BE2C (cell line): ENCODE measurements around the gene ADCY4.

Source experiments
- DNase-seq: peaks from one replicate; pipeline ENCODE4 v3.0.0-alpha.2; 2020
- H3K27me3 ChIP-seq: fragments of 250-450 bp; sonication (Bioruptor Pico); 2 replicates; pipeline ENCODE4 v1.5.1; 2020; ENCODE audit warnings: mild to moderate bottlenecking
- H3K36me3 ChIP-seq: fragments of 250-450 bp; sonication (Bioruptor Pico); 2 replicates; pipeline ENCODE4 v1.5.1; 2020; ENCODE audit warnings: mild to moderate bottlenecking
- H3K4me1 ChIP-seq: fragments of 250-450 bp; sonication (Bioruptor Pico); 2 replicates; pipeline ENCODE4 v1.5.1; 2020
- H3K4me3 ChIP-seq: 2 replicates; pipeline ENCODE4 v1.5.1; 2011; ENCODE audit warnings: low read depth, low read length
- H3K9me3 ChIP-seq: fragments of 250-450 bp; sonication (Bioruptor Pico); 2 replicates; pipeline ENCODE4 v1.5.1; 2020
- TF ChIP-seq, protein P1 (sequence below): IDR thresholded peaks from 2 replicates; pipeline ENCODE4 v1.5.1; 2012; ENCODE audit warnings: mild to moderate bottlenecking, low read depth, low read length

The ADCY4 gene

DNA sequence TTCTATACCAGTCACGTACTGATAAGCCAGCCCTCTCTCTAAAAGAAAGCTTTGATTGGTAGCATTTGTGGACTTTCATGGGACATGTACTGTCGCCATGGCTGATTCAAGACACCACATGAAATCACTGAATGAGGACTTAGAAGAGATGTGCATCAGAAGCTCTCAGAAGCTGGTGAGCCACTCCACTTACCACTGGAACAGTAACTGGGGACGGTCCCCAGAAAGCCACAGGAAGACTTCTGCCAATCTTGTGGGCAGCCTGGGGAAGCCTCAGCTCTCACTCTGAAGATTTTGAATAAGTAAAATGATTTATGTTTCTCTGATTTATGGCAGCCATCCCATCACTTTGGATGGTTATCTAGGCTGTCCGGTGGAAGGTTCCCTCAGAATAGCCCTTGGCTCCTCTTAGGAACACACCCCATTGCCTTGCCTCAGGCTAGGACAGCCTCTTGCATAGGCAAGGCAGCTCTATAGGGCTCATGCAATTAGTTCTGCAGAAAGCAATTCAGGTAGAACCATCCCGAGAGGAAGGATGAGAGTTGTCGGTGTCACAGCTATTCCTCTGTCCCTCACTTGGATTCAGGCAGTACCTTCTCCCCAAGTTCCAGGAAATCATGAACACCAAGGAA, 45.1 kb downstream of the ADCY4 start:
- no peaks in the 10 kb centered on the region for H3K9me3 ChIP-seq
- H3K4me3 ChIP-seq, result no peak overlapping the region
- no peaks in the 10 kb centered on the region for H3K27me3 ChIP-seq
- H3K4me1 ChIP-seq, result no peaks in the 10 kb centered on the region
- no peak for DNase-seq
- TF ChIP-seq, protein P1, sequence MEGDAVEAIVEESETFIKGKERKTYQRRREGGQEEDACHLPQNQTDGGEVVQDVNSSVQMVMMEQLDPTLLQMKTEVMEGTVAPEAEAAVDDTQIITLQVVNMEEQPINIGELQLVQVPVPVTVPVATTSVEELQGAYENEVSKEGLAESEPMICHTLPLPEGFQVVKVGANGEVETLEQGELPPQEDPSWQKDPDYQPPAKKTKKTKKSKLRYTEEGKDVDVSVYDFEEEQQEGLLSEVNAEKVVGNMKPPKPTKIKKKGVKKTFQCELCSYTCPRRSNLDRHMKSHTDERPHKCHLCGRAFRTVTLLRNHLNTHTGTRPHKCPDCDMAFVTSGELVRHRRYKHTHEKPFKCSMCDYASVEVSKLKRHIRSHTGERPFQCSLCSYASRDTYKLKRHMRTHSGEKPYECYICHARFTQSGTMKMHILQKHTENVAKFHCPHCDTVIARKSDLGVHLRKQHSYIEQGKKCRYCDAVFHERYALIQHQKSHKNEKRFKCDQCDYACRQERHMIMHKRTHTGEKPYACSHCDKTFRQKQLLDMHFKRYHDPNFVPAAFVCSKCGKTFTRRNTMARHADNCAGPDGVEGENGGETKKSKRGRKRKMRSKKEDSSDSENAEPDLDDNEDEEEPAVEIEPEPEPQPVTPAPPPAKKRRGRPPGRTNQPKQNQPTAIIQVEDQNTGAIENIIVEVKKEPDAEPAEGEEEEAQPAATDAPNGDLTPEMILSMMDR, result no peak
- no peaks in the 10 kb centered on the region for H3K36me3 ChIP-seq

DNA sequence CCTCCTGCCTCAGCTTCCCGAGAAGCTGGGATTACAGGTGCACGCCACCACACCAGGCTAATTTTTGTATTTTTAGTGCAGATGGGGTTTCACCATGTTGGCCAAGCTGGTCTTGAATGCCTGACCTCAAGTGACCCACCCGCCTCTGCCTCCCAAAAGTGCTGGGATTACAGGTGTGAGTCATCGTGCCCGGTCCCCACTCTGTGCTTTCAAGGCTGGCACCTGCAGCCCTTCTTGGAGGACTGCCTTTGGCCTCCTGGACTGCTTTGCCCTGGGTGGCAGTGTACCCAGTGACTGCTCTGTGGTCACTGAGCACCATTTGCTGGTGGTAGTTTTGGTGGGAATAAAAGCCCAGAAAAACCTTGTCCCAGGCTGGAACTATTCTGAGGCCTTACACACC, 47.9 kb downstream of the ADCY4 start:
- no peak overlapping the region for H3K4me3 ChIP-seq
- no peaks in the 10 kb centered on the region for H3K36me3 ChIP-seq
- no peaks in the 10 kb centered on the region for H3K4me1 ChIP-seq
- H3K9me3 ChIP-seq, result no peaks in the 10 kb centered on the region
- no peaks in the 10 kb centered on the region for H3K27me3 ChIP-seq
- DNase-seq, result no peak
- TF ChIP-seq, protein P1, result no peak

DNA sequence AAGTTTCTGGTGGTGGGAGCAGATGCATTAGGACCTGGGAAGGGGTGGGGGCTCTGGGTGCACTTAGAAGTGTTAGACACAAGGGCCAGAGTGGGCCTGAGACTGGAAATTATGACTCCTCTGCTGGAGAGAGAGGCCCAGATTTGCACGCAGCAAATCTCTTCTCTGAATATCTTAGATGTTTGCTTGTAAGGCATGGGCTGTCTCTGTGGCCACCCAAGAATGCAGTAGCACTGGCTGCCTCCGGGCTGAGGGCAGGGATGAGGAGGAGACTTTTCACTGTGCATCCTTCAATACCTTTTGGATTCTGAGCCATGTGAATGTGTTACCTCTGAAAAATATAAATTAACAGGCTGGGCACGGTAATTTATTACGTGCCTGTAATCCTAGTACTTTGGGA, 49.5 kb downstream of the ADCY4 start:
- no peaks in the 10 kb centered on the region for H3K9me3 ChIP-seq
- no peaks in the 10 kb centered on the region for H3K27me3 ChIP-seq
- no peaks in the 10 kb centered on the region for H3K4me1 ChIP-seq
- H3K36me3 ChIP-seq, result no peaks in the 10 kb centered on the region
- TF ChIP-seq, protein P1, result no peak
- DNase-seq, result no peak
- no peak overlapping the region for H3K4me3 ChIP-seq

DNA sequence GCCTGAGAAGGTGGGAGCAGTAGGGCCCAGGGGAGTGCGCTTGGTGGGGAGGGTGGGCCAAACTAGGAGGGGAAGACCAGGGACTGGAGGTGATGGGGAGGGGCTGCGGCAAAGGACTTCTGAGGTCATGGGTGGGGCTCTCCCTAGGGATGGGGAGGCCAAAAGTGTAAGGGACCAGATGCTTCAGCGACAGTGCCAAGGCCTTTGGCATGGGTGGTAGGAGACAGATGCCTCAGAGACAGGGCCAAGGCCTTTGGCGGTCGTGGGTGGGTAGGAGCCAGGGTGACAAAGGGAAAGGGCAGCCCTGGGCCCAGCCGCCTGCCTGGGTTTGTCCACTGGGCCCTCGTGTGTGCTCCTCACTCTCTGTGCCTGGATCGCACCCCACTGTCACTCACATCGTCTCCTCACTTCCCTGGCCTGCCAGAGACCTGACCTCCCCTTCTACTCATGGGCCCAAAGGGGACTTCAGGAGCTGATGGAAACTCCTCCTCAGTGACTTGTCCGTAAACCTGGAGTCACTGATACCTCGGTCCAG, 50.3 kb downstream of the ADCY4 start:
- Histone ChIP-seq H3K4me1 (no peaks in the 10 kb centered on the region), H3K36me3 (no peaks in the 10 kb centered on the region), H3K9me3 (no peaks in the 10 kb centered on the region), H3K27me3 (no peaks in the 10 kb centered on the region), H3K4me3 (no peak overlapping the region)
- no peak for DNase-seq
- TF ChIP-seq, protein P1, result no peak

DNA sequence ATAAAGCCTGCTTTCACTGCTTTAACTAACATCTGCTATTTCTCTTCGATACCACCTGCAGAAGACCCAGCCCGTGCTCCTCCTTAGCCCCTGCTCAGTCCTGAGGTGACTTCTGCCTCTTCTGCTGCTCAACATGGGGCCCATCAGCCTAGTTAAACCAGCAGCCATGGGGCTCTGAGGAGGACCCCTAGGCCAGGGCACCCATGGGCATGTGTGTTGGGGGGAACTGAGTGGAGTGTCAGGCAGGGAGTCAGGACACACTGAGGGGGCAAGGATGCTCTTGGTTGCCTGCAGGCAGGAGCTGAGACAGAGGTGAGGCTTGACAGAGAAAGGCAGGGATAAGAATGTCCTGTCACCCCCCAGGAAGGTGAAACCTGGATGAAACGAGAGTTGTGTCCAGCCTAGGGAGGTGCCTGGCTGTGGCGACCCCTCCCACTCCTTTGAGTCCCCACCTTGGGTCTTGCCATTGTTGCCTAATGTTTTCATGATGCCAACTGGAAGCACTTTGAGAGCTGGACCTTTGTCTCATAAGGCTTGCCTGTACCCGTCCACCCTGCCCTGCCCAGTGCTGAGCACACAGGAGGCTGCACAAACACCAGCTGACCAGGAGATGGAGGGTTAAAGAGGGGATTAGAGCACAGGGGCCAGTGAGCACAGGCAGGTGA, 50.9 kb downstream of the ADCY4 start:
- no peaks in the 10 kb centered on the region for H3K9me3 ChIP-seq
- TF ChIP-seq, protein P1, result no peak
- no peak for DNase-seq
- peaks cover 2% of the 10 kb centered on the region; the same call in 1 of the 2 replicates for H3K4me1 ChIP-seq
- H3K4me3 ChIP-seq, result no peak overlapping the region
- no peaks in the 10 kb centered on the region for H3K27me3 ChIP-seq
- H3K36me3 ChIP-seq, result no peaks in the 10 kb centered on the region

DNA sequence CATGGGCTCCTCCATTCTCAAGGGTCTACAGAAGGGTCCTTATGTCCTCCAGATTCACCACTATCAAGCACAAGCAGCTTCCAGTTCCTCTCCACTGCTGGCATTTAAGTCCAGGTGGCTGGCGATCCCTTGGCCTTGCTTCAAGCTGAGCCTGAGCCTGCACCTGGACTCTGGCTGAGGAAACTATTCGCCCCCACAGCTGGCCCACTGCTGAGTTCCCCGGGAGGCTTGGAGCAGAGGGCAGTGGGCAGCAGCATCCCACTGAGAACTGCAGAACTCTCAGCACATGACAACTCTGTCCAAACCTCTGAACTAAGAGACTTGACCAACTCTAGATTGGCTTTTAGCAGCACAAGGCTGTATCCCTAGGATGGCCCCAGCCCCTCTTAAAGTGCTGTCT, 52.1 kb downstream of the ADCY4 start:
- Histone ChIP-seq H3K4me1 (peaks cover 2% of the 10 kb centered on the region; the same call in 1 of the 2 replicates), H3K27me3 (no peaks in the 10 kb centered on the region), H3K4me3 (no peak overlapping the region), H3K9me3 (no peaks in the 10 kb centered on the region), H3K36me3 (no peaks in the 10 kb centered on the region)
- DNase-seq, result no peak
- TF ChIP-seq, protein P1, result no peak
